ENCODE data around the gene GNL1. TPM values are rescaled to one million over a fixed set of nuclear protein-coding genes. Genes with fewer than 3 reads are reported as not detected.
"Not testable (repeated sequence)": the region's sequence is repeated elsewhere in the genome, so short reads cannot be mapped to it uniquely, and the experiment has no call there.

The GNL1 gene
- total RNA-seq, 1 experiment from 2014 or later: 113 TPM

DNA sequence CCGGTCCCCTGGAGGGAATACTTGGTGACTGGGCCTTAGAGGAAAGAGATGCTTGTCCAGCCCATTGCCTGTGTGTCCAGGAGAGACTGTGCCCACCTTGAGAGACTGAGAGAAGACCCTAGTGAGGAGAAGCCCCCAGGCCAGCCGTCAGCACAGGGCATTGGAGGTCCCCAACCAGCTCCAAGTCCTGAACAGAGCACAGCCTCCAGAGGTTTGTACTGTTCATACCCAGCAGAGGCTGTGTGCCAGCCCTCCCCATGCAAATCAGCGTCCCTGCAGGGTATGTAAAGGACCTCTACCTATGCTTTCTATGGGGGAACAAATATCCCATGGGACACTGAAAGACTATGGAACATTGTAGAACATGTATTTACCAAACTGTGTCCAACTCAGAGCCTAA, 58.6 kb downstream of the GNL1 start:
- intact Hi-C loops (cut with micrococcal nuclease): no loop called here
- ChIA-PET CTCF (no interaction called here), POLR2A (no interaction called here), RAD21 (ENCODE audit: low non-redundant PET in 1 of 2, low total read pairs in 2 of 2, uncharacterized antibody in 2 of 2, unreplicated experiment in 2 of 2) (no interaction called here)
- Histone ChIP-seq H2AFZ (ENCODE audit: low read depth, low read length, poor library complexity, severe bottlenecking) (no peak overlapping the region), H3K27me3 (ENCODE audit: insufficient read depth, low read length) (no peaks in the 10 kb centered on the region), H3K9me3 (ENCODE audit: control insufficient read depth in 1 of 2, insufficient read depth in 1 of 2, low read depth in 1 of 2, low read length in 2 of 2) (no peaks in the 10 kb centered on the region), H3K9me2 (ENCODE audit: insufficient read depth) (no peaks in the 10 kb centered on the region), H3K4me3 (replicated peaks in 1 of 2; ENCODE audit: low read depth in 1 of 2, low read length in 2 of 2) (no peak overlapping the region), H3K4me1 (ENCODE audit: control insufficient read depth in 1 of 2, insufficient read depth in 2 of 2, low read length in 2 of 2) (peaks cover 0 to 6% of the 10 kb centered on the region in 2 experiments; a peak in 2 of 4 replicates), H3K79me2 (ENCODE audit: insufficient read depth, low read length) (no peaks in the 10 kb centered on the region), H3K4me2 (ENCODE audit: low read length) (no peak overlapping the region), H3K9ac (ENCODE audit: low read length) (no peak overlapping the region), H3K27ac (ENCODE audit: low read depth, low read length) (no peak overlapping the region), H3K36me3 (ENCODE audit: control insufficient read depth in 1 of 2, insufficient read depth in 2 of 2, low read length in 2 of 2) (no peaks in the 10 kb centered on the region; a peak in 1 of 4 replicates), H4K20me1 (ENCODE audit: insufficient read depth) (no peaks in the 10 kb centered on the region)
- TF ChIP-seq YY1 (IDR thresholded peaks at IDR 0.05; ENCODE audit: extremely low read depth, insufficient replicate concordance, low read depth, low read length) (no peak), ZNF274 (IDR thresholded peaks at IDR 0.05; ENCODE audit: low read depth, low read length) (no peak), EZH2 (IDR thresholded peaks at IDR 0.05) (no peak), EZH2phosphoT487 (IDR thresholded peaks at IDR 0.05; ENCODE audit: borderline replicate concordance) (no peak), JUND (IDR thresholded peaks at IDR 0.05) (no peak), TCF7L2 (IDR thresholded peaks at IDR 0.05; ENCODE audit: borderline replicate concordance, extremely low read depth, insufficient read depth, insufficient read length) (no peak), CBX3 (IDR thresholded peaks at IDR 0.05; ENCODE audit: low read depth) (no peak)
- TF ChIP-seq, protein P1, sequence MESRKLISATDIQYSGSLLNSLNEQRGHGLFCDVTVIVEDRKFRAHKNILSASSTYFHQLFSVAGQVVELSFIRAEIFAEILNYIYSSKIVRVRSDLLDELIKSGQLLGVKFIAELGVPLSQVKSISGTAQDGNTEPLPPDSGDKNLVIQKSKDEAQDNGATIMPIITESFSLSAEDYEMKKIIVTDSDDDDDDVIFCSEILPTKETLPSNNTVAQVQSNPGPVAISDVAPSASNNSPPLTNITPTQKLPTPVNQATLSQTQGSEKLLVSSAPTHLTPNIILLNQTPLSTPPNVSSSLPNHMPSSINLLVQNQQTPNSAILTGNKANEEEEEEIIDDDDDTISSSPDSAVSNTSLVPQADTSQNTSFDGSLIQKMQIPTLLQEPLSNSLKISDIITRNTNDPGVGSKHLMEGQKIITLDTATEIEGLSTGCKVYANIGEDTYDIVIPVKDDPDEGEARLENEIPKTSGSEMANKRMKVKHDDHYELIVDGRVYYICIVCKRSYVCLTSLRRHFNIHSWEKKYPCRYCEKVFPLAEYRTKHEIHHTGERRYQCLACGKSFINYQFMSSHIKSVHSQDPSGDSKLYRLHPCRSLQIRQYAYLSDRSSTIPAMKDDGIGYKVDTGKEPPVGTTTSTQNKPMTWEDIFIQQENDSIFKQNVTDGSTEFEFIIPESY (IDR thresholded peaks at IDR 0.05; ENCODE audit: extremely low read depth, insufficient replicate concordance, low read length): no peak
- no TSS peak for BruUV-seq (replicated peaks)
- DNase-seq (ENCODE audit: low read depth, low spot score) (no peak), ATAC-seq (no peak)

DNA sequence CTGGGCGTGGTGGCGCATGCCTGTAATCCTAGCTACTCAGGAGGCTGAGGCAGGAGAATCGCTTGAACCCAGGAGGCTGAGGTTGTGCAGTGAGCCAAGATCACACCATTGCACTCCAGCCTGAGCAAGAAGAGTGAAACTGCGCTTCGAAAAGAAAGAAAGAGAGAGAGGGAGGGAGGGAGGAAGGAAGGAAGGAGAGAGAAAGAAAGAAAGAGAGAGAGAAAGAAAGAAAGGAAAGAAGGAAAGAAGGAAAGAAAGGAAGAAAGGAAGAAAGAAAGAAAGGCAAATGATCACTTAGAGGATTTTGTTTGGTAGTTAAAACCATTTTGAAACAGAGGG, 59.1 kb downstream of the GNL1 start:
- not testable (repeated sequence) for H3K9me2 ChIP-seq (ENCODE audit: insufficient read depth); H3K79me2 ChIP-seq (ENCODE audit: insufficient read depth, low read length); ATAC-seq

More for the DNA sequence above, 59.1 kb downstream of the GNL1 start:
- intact Hi-C loops (cut with micrococcal nuclease); H3K9me3 ChIP-seq (ENCODE audit: control insufficient read depth in 1 of 2, insufficient read depth in 1 of 2, low read depth in 1 of 2, low read length in 2 of 2); H3K27me3 ChIP-seq (ENCODE audit: insufficient read depth, low read length); CTCF ChIA-PET; H3K27ac ChIP-seq (ENCODE audit: low read depth, low read length); H3K36me3 ChIP-seq (ENCODE audit: control insufficient read depth in 1 of 2, insufficient read depth in 2 of 2, low read length in 2 of 2); RAD21 ChIA-PET (ENCODE audit: low non-redundant PET in 1 of 2, low total read pairs in 2 of 2, uncharacterized antibody in 2 of 2, unreplicated experiment in 2 of 2); H2AFZ ChIP-seq (ENCODE audit: low read depth, low read length, poor library complexity, severe bottlenecking); H3K9ac ChIP-seq (ENCODE audit: low read length); H3K4me1 ChIP-seq (ENCODE audit: control insufficient read depth in 1 of 2, insufficient read depth in 2 of 2, low read length in 2 of 2); H3K4me3 ChIP-seq (replicated peaks in 1 of 2; ENCODE audit: low read depth in 1 of 2, low read length in 2 of 2); H4K20me1 ChIP-seq (ENCODE audit: insufficient read depth); POLR2A ChIA-PET; H3K4me2 ChIP-seq (ENCODE audit: low read length); DNase-seq (ENCODE audit: low read depth, low spot score); BruUV-seq (replicated peaks): not testable (repeated sequence)

All from HCT116 (cell line).